Muscle of arm (tissue), 12 donors: ENCODE measurements around the gene NPAS2. TPM values are rescaled to one million over a fixed set of nuclear protein-coding genes. Genes with fewer than 3 reads are reported as not detected.

Experiments used
- DNase-seq: peaks from one replicate; pipeline ENCODE4 v3.0.0-alpha.2; 2013
- polyA plus RNA-seq, 12 donors: library from polyadenylated mRNA; unstranded; fragments of 120-200 nt; gene quantifications; one replicate each; pipeline ENCODE4 v1.2.1, GENCODE V29; 2013; ENCODE audit not compliant: insufficient read length in 12 of 12

The NPAS2 gene
- polyA plus RNA-seq, 12 donors, result 8.8 to 24.4 (median 10.7) TPM; not detected in 1

- no peak for DNase-seq
Measured at GRCh38 chr2:100821255-100821910, 1.4 kb downstream of the NPAS2 start.

GRCh38 chr2:100821911-100822265 lies 1.9 kb downstream of the NPAS2 start:
- DNase-seq, result no peak

- no peak for DNase-seq
Measured at GRCh38 chr2:100822587-100823248, 2.8 kb downstream of the NPAS2 start.

GRCh38 chr2:100823665-100824438 lies 3.9 kb downstream of the NPAS2 start:
- DNase-seq, result no peak

- DNase-seq, result no peak
Measured at GRCh38 chr2:100824842-100825241, 4.9 kb downstream of the NPAS2 start.

GRCh38 chr2:100826494-100826893 lies 6.6 kb downstream of the NPAS2 start:
- no peak for DNase-seq

GRCh38 chr2:100831158-100831750 lies 11.3 kb downstream of the NPAS2 start:
- DNase-seq, result no peak

GRCh38 chr2:100831831-100832230 lies 11.9 kb downstream of the NPAS2 start:
- DNase-seq, result no peak

- DNase-seq, result no peak
Measured at GRCh38 chr2:100832885-100833284, 12.9 kb downstream of the NPAS2 start.

GRCh38 chr2:100833331-100833730 lies 13.4 kb downstream of the NPAS2 start:
- no peak for DNase-seq

- DNase-seq, result no peak
Measured at GRCh38 chr2:100834221-100834620, 14.3 kb downstream of the NPAS2 start.

GRCh38 chr2:100835006-100835659 lies 15.2 kb downstream of the NPAS2 start:
- no peak for DNase-seq

- DNase-seq, result no peak
Measured at GRCh38 chr2:100840519-100840918, 20.6 kb downstream of the NPAS2 start.

- no peak for DNase-seq
Measured at GRCh38 chr2:100842241-100842922, 22.4 kb downstream of the NPAS2 start.

- no peak for DNase-seq
Measured at GRCh38 chr2:100844514-100844913, 24.6 kb downstream of the NPAS2 start.

- no peak for DNase-seq
Measured at GRCh38 chr2:100845141-100845991, 25.4 kb downstream of the NPAS2 start.

GRCh38 chr2:100846716-100847115 lies 26.8 kb downstream of the NPAS2 start:
- DNase-seq, result no peak

GRCh38 chr2:100852447-100852846 lies 32.5 kb downstream of the NPAS2 start:
- no peak for DNase-seq

- DNase-seq, result no peak
Measured at GRCh38 chr2:100852999-100853908, 33.3 kb downstream of the NPAS2 start.
